CD14-positive monocyte (primary cell): ENCODE results near the gene CDKN2D. TPM values are rescaled to one million over a fixed set of nuclear protein-coding genes. Genes with fewer than 3 reads are reported as not detected.
A peak's percentile ranks its signal among the peaks of the same experiment; 100 is the strongest.

Source experiments
- DNase-seq, 3 donors: peaks; one replicate each; pipeline ENCODE4 v3.0.0-alpha.2; 2011 to 2022
- H2AFZ ChIP-seq: 2 replicates; pipeline ENCODE4 v1.6.0; 2012; ENCODE audit warnings: mild to moderate bottlenecking, low read depth, low read length, inconsistent platforms; ENCODE audit not compliant: insufficient read depth, poor library complexity, severe bottlenecking
- H3K27ac ChIP-seq, 2 donors: 1 replicate in 1 of 2; 2 replicates in 1 of 2; pipeline ENCODE4 v1.5.1; 2012 to 2013; ENCODE audit warnings: low read length in 2 of 2, control low read depth in 1 of 2, inconsistent platforms in 1 of 2, low read depth in 1 of 2, mild to moderate bottlenecking in 1 of 2
- H3K27me3 ChIP-seq, 2 donors: one replicate each; pipeline versions ENCODE4 v1.6.0 to v1.6.1; 2011 to 2013; ENCODE audit warnings: low read length in 2 of 2; ENCODE audit not compliant: control insufficient read depth in 2 of 2, insufficient read depth in 2 of 2
- H3K36me3 ChIP-seq, 2 donors: replicated peaks in 1 of 2; 1 replicate in 1 of 2; 2 replicates in 1 of 2; pipeline versions ENCODE4 v1.5.1 to v1.6.1; 2012 to 2013; ENCODE audit warnings: low read length in 2 of 2, control low read depth in 1 of 2, inconsistent platforms in 1 of 2, mild to moderate bottlenecking in 1 of 2; ENCODE audit not compliant: insufficient read depth in 2 of 2, control insufficient read depth in 1 of 2
- H3K4me1 ChIP-seq, 2 donors: 1 replicate in 1 of 2; 2 replicates in 1 of 2; pipeline versions ENCODE4 v1.5.1 to v1.6.1; 2012 to 2013; ENCODE audit warnings: low read length in 2 of 2, control low read depth in 1 of 2, inconsistent platforms in 1 of 2, mild to moderate bottlenecking in 1 of 2, moderate library complexity in 1 of 2; ENCODE audit not compliant: insufficient read depth in 2 of 2, control insufficient read depth in 1 of 2
- H3K4me2 ChIP-seq: replicated peaks from 2 replicates; pipeline ENCODE3; 2012; ENCODE audit warnings: low read length, moderate library complexity, mild to moderate bottlenecking; ENCODE audit not compliant: poor library complexity, severe bottlenecking; ENCODE audit errors: extremely low read depth
- H3K4me3 ChIP-seq, 3 experiments: fragments of 200-600 bp in 1 of 3; sonication (generic) in 1 of 3; replicated peaks in 1 of 3; 1 replicate in 2 of 3; 2 replicates in 1 of 3; pipeline ENCODE4 v1.5.1; 2011 to 2013; ENCODE audit warnings: low read length in 3 of 3, mild to moderate bottlenecking in 3 of 3, control low read depth in 2 of 3, low read depth in 2 of 3, inconsistent platforms in 1 of 3, moderate library complexity in 1 of 3
- H3K79me2 ChIP-seq: 2 replicates; pipeline ENCODE4 v1.6.0; 2012; ENCODE audit warnings: mild to moderate bottlenecking, control low read depth, inconsistent platforms, low read length, moderate library complexity; ENCODE audit not compliant: insufficient read depth
- H3K9ac ChIP-seq: 2 replicates; pipeline ENCODE4 v1.6.0; 2017; ENCODE audit warnings: low read length, mild to moderate bottlenecking; ENCODE audit not compliant: insufficient read depth, poor library complexity, severe bottlenecking
- H3K9me3 ChIP-seq, 2 donors: replicated peaks in 1 of 2; 1 replicate in 1 of 2; 2 replicates in 1 of 2; pipeline versions ENCODE4 v1.5.1 to v1.6.1; 2012 to 2013; ENCODE audit warnings: low read length in 2 of 2, control low read depth in 1 of 2; ENCODE audit not compliant: control insufficient read depth in 1 of 2, insufficient read depth in 1 of 2
- H4K20me1 ChIP-seq: 2 replicates; pipeline ENCODE4 v1.6.0; 2012; ENCODE audit warnings: mild to moderate bottlenecking, low read length, control low read depth, moderate library complexity; ENCODE audit not compliant: insufficient read depth
- H3K27ac Mint-ChIP-seq, 7 donors: one replicate each; pipeline ENCODE4 v1.8.0; 2020; ENCODE audit warnings: mild to moderate bottlenecking in 7 of 7, mixed read lengths in 7 of 7, moderate library complexity in 6 of 7, inconsistent platforms in 2 of 7
- H3K27me3 Mint-ChIP-seq, 3 donors: one replicate each; pipeline ENCODE4 v1.8.0; 2021 to 2022; ENCODE audit warnings: low read depth in 3 of 3, mild to moderate bottlenecking in 3 of 3, mixed read lengths in 3 of 3, moderate library complexity in 3 of 3, inconsistent platforms in 1 of 3
- H3K36me3 Mint-ChIP-seq, 2 donors: one replicate each; pipeline ENCODE4 v1.8.0; 2020; ENCODE audit warnings: mixed read lengths in 2 of 2, inconsistent platforms in 1 of 2, mild to moderate bottlenecking in 1 of 2
- H3K4me1 Mint-ChIP-seq: one replicate; pipeline ENCODE4 v1.8.0; 2020; ENCODE audit warnings: mild to moderate bottlenecking, mixed read lengths
- H3K4me3 Mint-ChIP-seq, 2 donors: one replicate each; pipeline ENCODE4 v1.8.0; 2020; ENCODE audit warnings: mild to moderate bottlenecking in 2 of 2, mixed read lengths in 2 of 2, moderate library complexity in 1 of 2
- H3K9me3 Mint-ChIP-seq, 7 donors: one replicate each; pipeline ENCODE4 v1.8.0; 2020 to 2022; ENCODE audit warnings: mixed read lengths in 7 of 7, mild to moderate bottlenecking in 6 of 7, moderate library complexity in 6 of 7, inconsistent platforms in 2 of 7
- WGBS: methylation state at CpG from one replicate; pipeline ENCODE4 v1.1.5; 2013; ENCODE audit warnings: missing lambda C conversion rate; ENCODE audit not compliant: insufficient coverage; 5-methylcytosine and 5-hydroxymethylcytosine counted together
- intact Hi-C, 2 donors: fragments of 100-400 bp; cut with micrococcal nuclease; formaldehyde crosslinking; loops; one replicate each; pipeline versions ENCODE4 v1.15.0 to v1.15.1; 2023
- polyA plus RNA-seq, 3 donors: library from polyadenylated mRNA; depleted of rRNA in 1 of 3; unstranded in 2 of 3; stranded (reverse) in 1 of 3; fragments of 300-500 nt in 2 of 3; fragments of >200 nt in 1 of 3; fragmentation: Illumina TruSeq in 2 of 3; gene quantifications; 1 replicate in 2 of 3; 2 replicates in 1 of 3; pipeline ENCODE4 v1.2.3, GENCODE V29; 2012 to 2021
- TF ChIP-seq, protein P1 (sequence below): fragments of 200-600 bp; IDR thresholded peaks from one replicate; pipeline ENCODE4 v1.8.0; 2022; ENCODE audit warnings: antibody characterized with exemption, mild to moderate bottlenecking

CDKN2D gene
- polyA plus RNA-seq, 3 donors = 115 to 166 (median 130) TPM

DNA sequence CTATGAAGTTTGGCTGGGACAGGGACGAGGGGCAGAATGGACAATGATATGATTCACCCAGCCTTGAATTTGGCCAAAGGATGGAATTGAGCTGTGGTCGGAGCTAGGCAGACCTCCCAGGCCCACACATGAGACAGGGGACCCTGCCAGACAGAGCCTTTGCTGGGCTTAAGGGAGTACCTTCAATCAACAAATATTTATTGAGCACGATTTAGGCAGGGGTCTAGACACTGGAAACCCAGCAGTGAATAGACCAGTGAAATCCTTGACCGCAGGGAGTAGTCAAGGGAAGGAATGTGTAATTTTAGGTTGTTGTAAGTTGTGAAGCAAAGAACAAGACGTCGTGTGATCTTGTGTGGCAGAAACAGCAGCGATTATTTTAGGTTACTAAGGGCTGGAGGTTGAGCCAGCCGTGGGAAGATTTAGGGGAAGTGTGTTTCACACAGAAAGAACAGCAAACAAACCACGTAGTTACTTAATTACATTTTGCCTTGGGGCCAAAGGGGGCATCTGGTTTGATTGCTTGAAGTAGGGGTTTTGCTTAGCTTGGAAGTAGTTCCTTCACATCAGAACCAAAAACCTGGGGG is 35.2 kb upstream of the CDKN2D start:
- peaks cover under 1 to 9% (median 3%) of the 10 kb centered on the region in 3 donors for H3K27me3 Mint-ChIP-seq
- Histone ChIP-seq H2AFZ (peak overlapping the region; percentile 41), H3K9ac (peak overlapping the region; percentile 74), H3K4me2 (peak overlapping the region; percentile 97), H3K27me3 (no peaks in the 10 kb centered on the region), H3K4me1 (peaks cover 29 to 33% of the 10 kb centered on the region in 2 donors), H3K36me3 (no peaks in the 10 kb centered on the region), H3K79me2 (peaks cover 13% of the 10 kb centered on the region), H3K9me3 (no peaks in the 10 kb centered on the region), H3K27ac (peak overlapping the region; percentile 75 to 79), H3K4me3 (peak overlapping the region; percentile 92 to 95 (median 92)), H4K20me1 (peaks cover 27% of the 10 kb centered on the region)
- WGBS = 5% methylated on average over 4 of the region's 9 CpGs
- no peaks in the 10 kb centered on the region for H3K36me3 Mint-ChIP-seq
- H3K27ac Mint-ChIP-seq = peak overlapping the region; percentile 87 to 95 (median 92)
- peaks cover 0 to 3% (median 0%) of the 10 kb centered on the region in 7 donors for H3K9me3 Mint-ChIP-seq
- H3K4me1 Mint-ChIP-seq = peaks cover 25% of the 10 kb centered on the region
- DNase-seq = peak; percentile 60 to 71 (median 64)
- intact Hi-C loops = loop anchor here in 1 of 2 donors (5.0 kb wide), 1 partner anchor 33 kb away; no protein-coding TSS in a partner anchor
- TF ChIP-seq, protein P1, sequence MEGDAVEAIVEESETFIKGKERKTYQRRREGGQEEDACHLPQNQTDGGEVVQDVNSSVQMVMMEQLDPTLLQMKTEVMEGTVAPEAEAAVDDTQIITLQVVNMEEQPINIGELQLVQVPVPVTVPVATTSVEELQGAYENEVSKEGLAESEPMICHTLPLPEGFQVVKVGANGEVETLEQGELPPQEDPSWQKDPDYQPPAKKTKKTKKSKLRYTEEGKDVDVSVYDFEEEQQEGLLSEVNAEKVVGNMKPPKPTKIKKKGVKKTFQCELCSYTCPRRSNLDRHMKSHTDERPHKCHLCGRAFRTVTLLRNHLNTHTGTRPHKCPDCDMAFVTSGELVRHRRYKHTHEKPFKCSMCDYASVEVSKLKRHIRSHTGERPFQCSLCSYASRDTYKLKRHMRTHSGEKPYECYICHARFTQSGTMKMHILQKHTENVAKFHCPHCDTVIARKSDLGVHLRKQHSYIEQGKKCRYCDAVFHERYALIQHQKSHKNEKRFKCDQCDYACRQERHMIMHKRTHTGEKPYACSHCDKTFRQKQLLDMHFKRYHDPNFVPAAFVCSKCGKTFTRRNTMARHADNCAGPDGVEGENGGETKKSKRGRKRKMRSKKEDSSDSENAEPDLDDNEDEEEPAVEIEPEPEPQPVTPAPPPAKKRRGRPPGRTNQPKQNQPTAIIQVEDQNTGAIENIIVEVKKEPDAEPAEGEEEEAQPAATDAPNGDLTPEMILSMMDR = no peak
- H3K4me3 Mint-ChIP-seq = peak overlapping the region; percentile 89 to 92

DNA sequence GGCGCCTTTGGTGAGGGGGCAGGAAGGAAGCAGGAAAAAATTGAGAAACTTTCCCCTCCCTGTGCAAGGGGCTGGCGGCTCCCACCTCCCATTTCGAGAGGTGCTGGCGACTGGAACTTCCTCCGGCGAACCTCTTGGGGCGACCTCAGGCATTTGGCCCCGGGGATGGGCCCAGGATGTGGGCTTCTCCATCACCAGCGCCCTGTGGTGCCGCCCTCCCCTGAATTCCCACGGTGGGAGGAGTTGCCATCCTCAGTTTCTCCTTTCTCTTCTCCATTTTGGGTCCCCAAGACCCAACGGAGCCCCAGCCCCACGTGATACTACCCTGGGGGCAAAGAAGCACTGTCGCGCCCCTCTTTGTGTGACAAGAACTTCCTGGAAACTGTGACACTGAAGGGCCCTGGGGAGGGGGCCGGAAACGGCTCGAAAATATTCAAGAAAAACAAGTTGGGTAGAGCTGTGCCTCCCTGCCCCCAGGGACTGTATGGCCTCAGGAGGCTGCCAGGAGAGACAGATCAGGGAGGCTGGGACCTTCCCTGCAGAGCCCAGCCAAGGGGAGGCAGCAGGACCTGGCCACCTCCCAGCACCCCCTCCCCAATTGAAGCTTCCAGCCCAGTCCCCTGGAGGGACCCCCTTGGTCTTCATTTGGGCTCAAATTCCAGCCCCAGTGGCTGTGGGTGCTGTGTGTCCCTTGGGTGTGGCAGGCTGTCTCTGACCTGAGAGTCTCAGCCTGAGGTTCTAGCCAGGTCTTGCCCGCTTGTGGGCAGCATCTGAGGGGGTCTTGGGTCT is 34.5 kb upstream of the CDKN2D start:
- Histone ChIP-seq H2AFZ (peak overlapping the region; percentile 79), H3K9me3 (no peaks in the 10 kb centered on the region), H3K9ac (peak overlapping the region; percentile 74), H3K4me1 (peaks cover 29 to 33% of the 10 kb centered on the region in 2 donors), H3K27me3 (no peaks in the 10 kb centered on the region), H3K4me2 (peak overlapping the region; percentile 97), H3K36me3 (no peaks in the 10 kb centered on the region), H4K20me1 (peaks cover 27% of the 10 kb centered on the region), H3K27ac (peak overlapping the region; percentile 75 to 79), H3K79me2 (peaks cover 13% of the 10 kb centered on the region), H3K4me3 (peak overlapping the region; percentile 92 to 95 (median 92))
- Mint-ChIP-seq H3K9me3 (peaks cover 0 to 3% (median 0%) of the 10 kb centered on the region in 7 donors), H3K4me1 (peaks cover 26% of the 10 kb centered on the region), H3K27me3 (peaks cover 1 to 5% (median 3%) of the 10 kb centered on the region in 3 donors), H3K4me3 (peak overlapping the region; percentile 89 to 92), H3K27ac (peak overlapping the region; percentile 87 to 95 (median 92)), H3K36me3 (no peaks in the 10 kb centered on the region)
- intact Hi-C loops = loop anchor here in 1 of 2 donors (5.0 kb wide), 1 partner anchor 34 kb away; no protein-coding TSS in a partner anchor
- DNase-seq = peak in 1 of 3 donors; percentile 26
- WGBS = 7% methylated on average over 15 of the region's 19 CpGs
- TF ChIP-seq, protein P1 = no peak
